ENCODE measurements around the gene SSBP3.

The SSBP3 gene

GRCh38 chr1:54229281-54229891, 176.8 kb downstream of the SSBP3 start:
- Histone ChIP-seq H3K27me3 (ENCODE audit: low read length) (no peaks in the 10 kb centered on the region), H4K20me1 (ENCODE audit: low read depth, low read length) (no peaks in the 10 kb centered on the region), H3K36me3 (ENCODE audit: low read length) (no peaks in the 10 kb centered on the region), H3K4me2 (ENCODE audit: low read depth, low read length, poor library complexity, severe bottlenecking) (no peak overlapping the region), H3K4me3 (ENCODE audit: insufficient read depth, low read length, poor library complexity, severe bottlenecking) (no peak overlapping the region), H3K9ac (ENCODE audit: low read length) (no peak overlapping the region), H3K9me2 (replicated peaks; ENCODE audit: insufficient read depth, low read length) (no peaks in the 10 kb centered on the region), H2AFZ (ENCODE audit: low read depth, low read length, severe bottlenecking) (no peak overlapping the region), H3F3A (ENCODE audit: insufficient read depth) (no peaks in the 10 kb centered on the region), H3K79me2 (ENCODE audit: insufficient read depth, low read length) (no peaks in the 10 kb centered on the region), H3K27ac (ENCODE audit: low read depth, low read length) (no peak overlapping the region), H3K9me3 (ENCODE audit: insufficient read depth, low read length) (no peaks in the 10 kb centered on the region)
- TF ChIP-seq, protein P1, sequence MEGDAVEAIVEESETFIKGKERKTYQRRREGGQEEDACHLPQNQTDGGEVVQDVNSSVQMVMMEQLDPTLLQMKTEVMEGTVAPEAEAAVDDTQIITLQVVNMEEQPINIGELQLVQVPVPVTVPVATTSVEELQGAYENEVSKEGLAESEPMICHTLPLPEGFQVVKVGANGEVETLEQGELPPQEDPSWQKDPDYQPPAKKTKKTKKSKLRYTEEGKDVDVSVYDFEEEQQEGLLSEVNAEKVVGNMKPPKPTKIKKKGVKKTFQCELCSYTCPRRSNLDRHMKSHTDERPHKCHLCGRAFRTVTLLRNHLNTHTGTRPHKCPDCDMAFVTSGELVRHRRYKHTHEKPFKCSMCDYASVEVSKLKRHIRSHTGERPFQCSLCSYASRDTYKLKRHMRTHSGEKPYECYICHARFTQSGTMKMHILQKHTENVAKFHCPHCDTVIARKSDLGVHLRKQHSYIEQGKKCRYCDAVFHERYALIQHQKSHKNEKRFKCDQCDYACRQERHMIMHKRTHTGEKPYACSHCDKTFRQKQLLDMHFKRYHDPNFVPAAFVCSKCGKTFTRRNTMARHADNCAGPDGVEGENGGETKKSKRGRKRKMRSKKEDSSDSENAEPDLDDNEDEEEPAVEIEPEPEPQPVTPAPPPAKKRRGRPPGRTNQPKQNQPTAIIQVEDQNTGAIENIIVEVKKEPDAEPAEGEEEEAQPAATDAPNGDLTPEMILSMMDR (IDR thresholded peaks at IDR 0.05; ENCODE audit: insufficient read depth, low read length, poor library complexity, severe bottlenecking) = no peak
- TF ChIP-seq EZH2phosphoT487 (conservative IDR thresholded peaks at IDR 0.05; ENCODE audit: low read length) = no peak

DNA sequence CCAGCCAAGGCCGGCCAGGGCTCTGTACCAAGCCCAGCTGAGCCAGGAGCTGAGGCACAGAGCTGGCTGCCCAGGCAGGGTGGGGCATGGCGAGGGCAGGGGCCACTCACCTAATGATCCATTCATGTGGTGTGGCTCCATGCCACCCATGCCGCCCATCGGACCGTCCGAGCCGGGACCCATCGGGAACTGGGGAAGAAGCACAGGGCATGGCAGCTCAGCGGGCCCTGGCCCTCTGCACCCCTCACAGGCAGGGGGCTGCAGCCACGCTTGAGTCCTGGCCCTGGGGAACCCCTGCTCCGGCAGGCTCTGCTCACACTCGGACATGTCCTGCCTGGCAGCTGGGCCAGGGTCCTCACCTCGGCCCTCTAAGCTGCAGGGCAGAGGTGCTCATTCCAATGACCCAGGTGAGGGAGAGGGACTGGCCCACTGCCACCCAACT, 177.5 kb downstream of the SSBP3 start:
- no peak overlapping the region for H3K27ac ChIP-seq (ENCODE audit: low read depth, low read length)
- H3K4me2 ChIP-seq (ENCODE audit: low read depth, low read length, poor library complexity, severe bottlenecking) = no peak overlapping the region
- no peaks in the 10 kb centered on the region for H3K79me2 ChIP-seq (ENCODE audit: insufficient read depth, low read length)
- H3K9ac ChIP-seq (ENCODE audit: low read length) = no peak overlapping the region
- H3K36me3 ChIP-seq (ENCODE audit: low read length) = no peaks in the 10 kb centered on the region
- TF ChIP-seq EZH2phosphoT487 (conservative IDR thresholded peaks at IDR 0.05; ENCODE audit: low read length) = no peak
- TF ChIP-seq, protein P1 (IDR thresholded peaks at IDR 0.05; ENCODE audit: insufficient read depth, low read length, poor library complexity, severe bottlenecking) = no peak
- H2AFZ ChIP-seq (ENCODE audit: low read depth, low read length, severe bottlenecking) = no peak overlapping the region
- H3F3A ChIP-seq (ENCODE audit: insufficient read depth) = no peaks in the 10 kb centered on the region
- H3K4me3 ChIP-seq (ENCODE audit: insufficient read depth, low read length, poor library complexity, severe bottlenecking) = no peak overlapping the region
- no peaks in the 10 kb centered on the region for H4K20me1 ChIP-seq (ENCODE audit: low read depth, low read length)
- H3K9me2 ChIP-seq (replicated peaks; ENCODE audit: insufficient read depth, low read length) = no peaks in the 10 kb centered on the region
- no peaks in the 10 kb centered on the region for H3K27me3 ChIP-seq (ENCODE audit: low read length)
- H3K9me3 ChIP-seq (ENCODE audit: insufficient read depth, low read length) = no peaks in the 10 kb centered on the region

GRCh38 chr1:54227891-54228310, 178.3 kb downstream of the SSBP3 start:
- no peaks in the 10 kb centered on the region for H3K27me3 ChIP-seq (ENCODE audit: low read length)
- no peak overlapping the region for H3K9ac ChIP-seq (ENCODE audit: low read length)
- no peaks in the 10 kb centered on the region for H3K36me3 ChIP-seq (ENCODE audit: low read length)
- no peaks in the 10 kb centered on the region for H3F3A ChIP-seq (ENCODE audit: insufficient read depth)
- TF ChIP-seq EZH2phosphoT487 (conservative IDR thresholded peaks at IDR 0.05; ENCODE audit: low read length) = no peak
- TF ChIP-seq, protein P1 (IDR thresholded peaks at IDR 0.05; ENCODE audit: insufficient read depth, low read length, poor library complexity, severe bottlenecking) = no peak
- no peaks in the 10 kb centered on the region for H3K79me2 ChIP-seq (ENCODE audit: insufficient read depth, low read length)
- H3K9me3 ChIP-seq (ENCODE audit: insufficient read depth, low read length) = no peaks in the 10 kb centered on the region
- no peak overlapping the region for H2AFZ ChIP-seq (ENCODE audit: low read depth, low read length, severe bottlenecking)
- no peak overlapping the region for H3K4me3 ChIP-seq (ENCODE audit: insufficient read depth, low read length, poor library complexity, severe bottlenecking)
- H4K20me1 ChIP-seq (ENCODE audit: low read depth, low read length) = no peaks in the 10 kb centered on the region
- H3K27ac ChIP-seq (ENCODE audit: low read depth, low read length) = no peak overlapping the region
- H3K4me2 ChIP-seq (ENCODE audit: low read depth, low read length, poor library complexity, severe bottlenecking) = no peak overlapping the region
- no peaks in the 10 kb centered on the region for H3K9me2 ChIP-seq (replicated peaks; ENCODE audit: insufficient read depth, low read length)
